GM12878 (cell line): ENCODE measurements around the gene ALDOB. TPM values are rescaled to one million over a fixed set of nuclear protein-coding genes. Genes with fewer than 3 reads are reported as not detected.

Source experiments
- ATAC-seq: fragments of 200-7000 bp; cut with Tn5 transposase; 3 replicates; pipeline ENCODE4 v1.9.1; 2020; ENCODE audit warnings: mild to moderate bottlenecking, moderate library complexity
- BruUV-seq: library from RNA; stranded (reverse); fragments of 400-500 nt; replicated peaks from 2 replicates; lab custom pipeline; 2021; lab: Mats Ljungman, UMichigan
- CTCF ChIA-PET: fragments of 300-600 bp; sonication (Branson Sonifier 250); formaldehyde crosslinking; extraction: SDS; loops from one replicate; lab custom pipeline; 2021; ENCODE audit warnings: inconsistent platforms; lab: Yijun Ruan, JAX
- POLR2A ChIA-PET: fragments of 350-600 bp; formaldehyde crosslinking; extraction: SDS; loops from one replicate; lab custom pipeline; 2021; ENCODE audit warnings: inconsistent platforms; lab: Charles Lee
- RAD21 ChIA-PET: fragments of 300-600 bp; sonication (Branson Sonifier 250); formaldehyde crosslinking; loops from one replicate; lab custom pipeline; 2023; ENCODE audit warnings: antibody characterized with exemption; ENCODE audit not compliant: unreplicated experiment; lab: Charles Lee
- SMC1A ChIA-PET: fragments of 300-600 bp; sonication (Branson Sonifier 250); formaldehyde crosslinking; loops from one replicate; lab custom pipeline; 2023; ENCODE audit not compliant: unreplicated experiment, uncharacterized antibody; lab: Charles Lee
- DNase-seq: peaks from one replicate; pipeline ENCODE4 v3.0.0-alpha.2; 2011; ENCODE audit warnings: low read depth, low spot score
- FAIRE-seq: peaks from 3 replicates; lab custom pipeline; 2011; peaks lifted over from hg19 to GRCh38; lab: Jason Lieb, UNC
- H2AFZ ChIP-seq: 2 replicates; pipeline ENCODE4 v1.6.0; 2011; ENCODE audit warnings: low read depth, low read length, control low read depth; ENCODE audit not compliant: control insufficient read depth
- H3K27ac ChIP-seq: 2 replicates; pipeline ENCODE4 v1.5.1; 2011; ENCODE audit warnings: control low read depth; ENCODE audit not compliant: control insufficient read depth, insufficient read depth
- H3K27me3 ChIP-seq, 2 experiments: replicated peaks in 1 of 2; 2 replicates each; pipeline versions ENCODE4 v1.6.0 to v1.6.1; 2011; ENCODE audit warnings: low read length in 1 of 2; ENCODE audit not compliant: control insufficient read depth in 2 of 2, insufficient read depth in 2 of 2
- H3K36me3 ChIP-seq, 2 experiments: 2 replicates each; pipeline ENCODE4 v1.5.1; 2011; ENCODE audit warnings: low read length in 1 of 2; ENCODE audit not compliant: control insufficient read depth in 2 of 2, insufficient read depth in 2 of 2
- H3K4me1 ChIP-seq: 2 replicates; pipeline ENCODE4 v1.6.1; 2011; ENCODE audit warnings: mild to moderate bottlenecking, low read length, moderate library complexity, mixed read lengths; ENCODE audit not compliant: control insufficient read depth, insufficient read depth
- H3K4me2 ChIP-seq: 2 replicates; pipeline ENCODE4 v1.6.0; 2011; ENCODE audit warnings: control low read depth; ENCODE audit not compliant: control insufficient read depth, insufficient read depth
- H3K4me3 ChIP-seq: fragments of 200-600 bp; sonication (generic); 2 replicates; pipeline ENCODE4 v1.5.1; 2016
- H3K79me2 ChIP-seq: 2 replicates; pipeline ENCODE4 v1.6.0; 2011; ENCODE audit warnings: low read length; ENCODE audit not compliant: control insufficient read depth, insufficient read depth
- H3K9ac ChIP-seq: 2 replicates; pipeline ENCODE4 v1.8.0; 2011; ENCODE audit warnings: low read length, control low read depth, mixed read lengths; ENCODE audit not compliant: control insufficient read depth, insufficient read depth
- H3K9me3 ChIP-seq: replicated peaks from 3 replicates; pipeline ENCODE4 v1.5.1; 2011; ENCODE audit warnings: mild to moderate bottlenecking, low read length; ENCODE audit not compliant: control insufficient read depth, insufficient read depth
- H4K20me1 ChIP-seq: 2 replicates; pipeline ENCODE4 v1.6.0; 2011; ENCODE audit not compliant: control insufficient read depth, insufficient read depth
- CEBPB ChIP-seq, 2 experiments: fragments of 150-350 bp in 1 of 2; IDR thresholded peaks; 2 replicates each; pipeline ENCODE4 v1.6.1; 2012 to 2014; ENCODE audit warnings: low read depth in 2 of 2, low read length in 2 of 2, borderline replicate concordance in 1 of 2, inconsistent platforms in 1 of 2
- ESRRA ChIP-seq: IDR thresholded peaks from 2 replicates; pipeline ENCODE4 v1.6.1; 2012; ENCODE audit warnings: mild to moderate bottlenecking, low read length, improper control_type of control experiment
- EZH2 ChIP-seq: IDR thresholded peaks from 2 replicates; pipeline ENCODE4 v1.6.1; 2012; ENCODE audit warnings: low read depth, mild to moderate bottlenecking, control low read depth, inconsistent platforms, low read length, borderline replicate concordance; ENCODE audit not compliant: control insufficient read depth
- JUND ChIP-seq: IDR thresholded peaks from 2 replicates; pipeline ENCODE4 v1.6.1; 2012; ENCODE audit warnings: low read depth, mild to moderate bottlenecking, low read length, improper control_type of control experiment, moderate library complexity
- KLF5 ChIP-seq: fragments of 450-650 bp; IDR thresholded peaks from 2 replicates; pipeline ENCODE4 v1.6.1; 2014; ENCODE audit warnings: mild to moderate bottlenecking; ENCODE audit not compliant: partially characterized antibody
- LARP7 ChIP-seq: fragments of 450-650 bp; IDR thresholded peaks from 2 replicates; pipeline ENCODE4 v1.6.1; 2017; ENCODE audit warnings: mild to moderate bottlenecking
- PRDM15 ChIP-seq: fragments of 450-650 bp; formaldehyde crosslinking; IDR thresholded peaks from 2 replicates; pipeline ENCODE4 v1.4.0; 2020; ENCODE audit warnings: mild to moderate bottlenecking, moderate library complexity
- SMARCA5 ChIP-seq: fragments of 450-650 bp; IDR thresholded peaks from 2 replicates; pipeline ENCODE4 v1.6.1; 2017; ENCODE audit warnings: mild to moderate bottlenecking
- STAT1 ChIP-seq: fragments of 450-650 bp; conservative IDR thresholded peaks from 2 replicates; pipeline ENCODE4 v1.6.1; 2014; ENCODE audit warnings: antibody characterized with exemption, mild to moderate bottlenecking
- ZNF217 ChIP-seq: fragments of 450-650 bp; IDR thresholded peaks from 2 replicates; pipeline ENCODE4 v1.6.1; 2017; ENCODE audit warnings: antibody characterized with exemption, mild to moderate bottlenecking
- ZNF384 ChIP-seq: IDR thresholded peaks from 2 replicates; pipeline ENCODE4 v1.6.1; 2012; ENCODE audit warnings: low read depth, mild to moderate bottlenecking, low read length, improper control_type of control experiment, borderline replicate concordance
- in situ Hi-C: fragments of 300-500 bp; cut with MboI; formaldehyde crosslinking; loops from 9 replicates; pipeline ENCODE4 v1.14.3; 2018; ENCODE audit warnings: mixed read lengths
- intact Hi-C: fragments of 100-400 bp; cut with micrococcal nuclease; formaldehyde crosslinking; loops from one replicate; pipeline ENCODE4 v1.14.2; 2022; ENCODE audit not compliant: unreplicated experiment
- polyA plus RNA-seq, 11 experiments: library from polyadenylated mRNA; depleted of rRNA in 4 of 11; unstranded in 6 of 11; stranded (reverse) in 5 of 11; fragments of >200 nt; fragmentation: Nextera tagmentation in 4 of 11; fragmentation: Illumina TruSeq in 1 of 11; extraction: Ambion mirVana in 4 of 11; extraction: Trizol in 1 of 11; gene quantifications; 1 replicate in 1 of 11; 2 replicates in 10 of 11; pipeline versions ENCODE4 v1.2.1 to v1.2.3, GENCODE V29; 2011 to 2016; ENCODE audit warnings: inconsistent platforms in 2 of 11, missing spikeins in 2 of 11, low read depth in 1 of 11
- total RNA-seq, 4 experiments: library from RNA; depleted of rRNA in 3 of 4; stranded (reverse); fragments of >200 nt in 3 of 4; fragmentation: Illumina TruSeq in 1 of 4; extraction: Trizol in 1 of 4; gene quantifications; 2 replicates each; pipeline versions ENCODE4 v1.2.1 to v1.2.3, GENCODE V29; 2013 to 2021
- TF ChIP-seq, protein P1 (sequence below): fragments of 450-650 bp; IDR thresholded peaks from 2 replicates; pipeline ENCODE4 v1.6.1; 2017; ENCODE audit warnings: mild to moderate bottlenecking, moderate library complexity

ALDOB gene
- total and polyA plus RNA-seq, 10 of the 15 experiments (the other 5 are each of a cell fraction or from before 2014, with no cell fraction given): 0.03 to 0.82 (median 0.04) TPM; not detected in 7

- ChIA-PET CTCF (interaction anchor here (1.3 to 1.7 kb wide), 2 partner anchors 12 to 28 kb away, joined by 3 to 5 read pairs; no protein-coding TSS in a partner anchor), POLR2A (no interaction called here), RAD21 (no interaction called here), SMC1A (no interaction called here)
- Histone ChIP-seq H3K36me3 (no peaks in the 10 kb centered on the region), H4K20me1 (no peaks in the 10 kb centered on the region), H2AFZ (no peak overlapping the region), H3K27ac (no peak overlapping the region), H3K4me3 (no peak overlapping the region), H3K9me3 (peaks cover 4% of the 10 kb centered on the region), H3K27me3 (no peaks in the 10 kb centered on the region), H3K79me2 (no peaks in the 10 kb centered on the region), H3K4me2 (no peak overlapping the region), H3K4me1 (no peaks in the 10 kb centered on the region), H3K9ac (no peak overlapping the region)
- no peak for DNase-seq
- no TSS peak for BruUV-seq
- no peak for FAIRE-seq
- ATAC-seq: no peak
- in situ Hi-C loops: no loop called here
- TF ChIP-seq SMARCA5: no peak
- TF ChIP-seq KLF5: no peak
- TF ChIP-seq LARP7: no peak
- no peak for TF ChIP-seq ESRRA
- no peak for TF ChIP-seq EZH2
- no peak for TF ChIP-seq CEBPB (IDR thresholded peaks at IDR 0.05; ENCODE audit: borderline replicate concordance in 1 of 2, low read depth in 2 of 2, low read length in 2 of 2)
- TF ChIP-seq STAT1: no peak
- TF ChIP-seq, protein P1, sequence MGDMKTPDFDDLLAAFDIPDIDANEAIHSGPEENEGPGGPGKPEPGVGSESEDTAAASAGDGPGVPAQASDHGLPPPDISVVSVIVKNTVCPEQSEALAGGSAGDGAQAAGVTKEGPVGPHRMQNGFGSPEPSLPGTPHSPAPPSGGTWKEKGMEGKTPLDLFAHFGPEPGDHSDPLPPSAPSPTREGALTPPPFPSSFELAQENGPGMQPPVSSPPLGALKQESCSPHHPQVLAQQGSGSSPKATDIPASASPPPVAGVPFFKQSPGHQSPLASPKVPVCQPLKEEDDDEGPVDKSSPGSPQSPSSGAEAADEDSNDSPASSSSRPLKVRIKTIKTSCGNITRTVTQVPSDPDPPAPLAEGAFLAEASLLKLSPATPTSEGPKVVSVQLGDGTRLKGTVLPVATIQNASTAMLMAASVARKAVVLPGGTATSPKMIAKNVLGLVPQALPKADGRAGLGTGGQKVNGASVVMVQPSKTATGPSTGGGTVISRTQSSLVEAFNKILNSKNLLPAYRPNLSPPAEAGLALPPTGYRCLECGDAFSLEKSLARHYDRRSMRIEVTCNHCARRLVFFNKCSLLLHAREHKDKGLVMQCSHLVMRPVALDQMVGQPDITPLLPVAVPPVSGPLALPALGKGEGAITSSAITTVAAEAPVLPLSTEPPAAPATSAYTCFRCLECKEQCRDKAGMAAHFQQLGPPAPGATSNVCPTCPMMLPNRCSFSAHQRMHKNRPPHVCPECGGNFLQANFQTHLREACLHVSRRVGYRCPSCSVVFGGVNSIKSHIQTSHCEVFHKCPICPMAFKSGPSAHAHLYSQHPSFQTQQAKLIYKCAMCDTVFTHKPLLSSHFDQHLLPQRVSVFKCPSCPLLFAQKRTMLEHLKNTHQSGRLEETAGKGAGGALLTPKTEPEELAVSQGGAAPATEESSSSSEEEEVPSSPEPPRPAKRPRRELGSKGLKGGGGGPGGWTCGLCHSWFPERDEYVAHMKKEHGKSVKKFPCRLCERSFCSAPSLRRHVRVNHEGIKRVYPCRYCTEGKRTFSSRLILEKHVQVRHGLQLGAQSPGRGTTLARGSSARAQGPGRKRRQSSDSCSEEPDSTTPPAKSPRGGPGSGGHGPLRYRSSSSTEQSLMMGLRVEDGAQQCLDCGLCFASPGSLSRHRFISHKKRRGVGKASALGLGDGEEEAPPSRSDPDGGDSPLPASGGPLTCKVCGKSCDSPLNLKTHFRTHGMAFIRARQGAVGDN: no peak
- no peak for TF ChIP-seq ZNF384
- TF ChIP-seq PRDM15: no peak
- no peak for TF ChIP-seq JUND
- TF ChIP-seq ZNF217: no peak
- intact Hi-C loops: no loop called here
Observed at GRCh38 chr9:101414839-101415238, 20.7 kb downstream of the ALDOB start.
